ENCODE data around the gene GAL. TPM values are rescaled to one million over a fixed set of nuclear protein-coding genes. Genes with fewer than 3 reads are reported as not detected.

The GAL gene
- total and polyA plus RNA-seq, 2 experiments from 2014 or later, result 0.97 to 24.7 TPM

DNA sequence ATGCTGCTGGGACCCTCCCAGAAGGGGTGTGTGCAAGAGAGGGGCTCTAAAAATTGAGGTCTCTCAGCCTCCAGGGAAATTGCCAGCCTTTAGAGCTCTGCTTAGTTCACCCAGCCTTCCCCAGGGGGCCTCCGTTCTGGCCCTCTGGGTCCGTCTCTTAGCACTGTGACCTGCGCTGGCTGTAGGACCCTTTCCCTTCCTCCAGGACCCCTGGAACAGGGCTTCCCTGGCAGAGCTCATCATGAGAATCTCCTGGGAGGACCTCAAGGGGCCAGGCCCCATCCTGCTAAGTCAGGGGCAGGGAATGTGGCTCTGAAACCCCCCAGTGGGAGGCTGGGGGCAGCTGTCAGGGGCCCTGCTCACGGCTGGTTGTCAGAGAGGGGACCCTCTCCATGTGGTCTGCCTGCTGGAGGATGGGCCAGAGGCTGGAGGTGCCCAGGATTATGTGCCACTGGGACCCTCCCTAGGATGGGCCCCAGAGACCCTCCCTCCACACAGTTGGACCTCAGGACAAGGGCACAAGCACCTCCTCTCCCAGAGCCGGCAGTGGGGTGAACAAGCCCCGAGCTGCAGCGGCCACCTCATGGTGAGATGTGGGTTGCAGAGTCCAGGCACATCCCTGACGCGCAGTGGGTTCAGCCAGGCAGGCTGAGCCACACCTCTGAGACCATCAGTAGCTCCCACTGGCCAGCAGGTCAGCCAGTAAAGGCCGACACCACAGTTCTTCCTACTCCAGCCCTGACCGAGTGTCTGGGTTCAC is 27.1 kb upstream of the GAL start:
- H3K4me2 ChIP-seq (ENCODE audit: unreplicated experiment), result no peak overlapping the region
- H3K27me3 ChIP-seq (replicated peaks; ENCODE audit: insufficient read depth), result peaks cover 10% of the 10 kb centered on the region
- H3K79me2 ChIP-seq (ENCODE audit: insufficient read depth), result no peaks in the 10 kb centered on the region
- no peak overlapping the region for H3K4me3 ChIP-seq
- peaks cover 10% of the 10 kb centered on the region; the same call in 1 of the 2 replicates for H3K4me1 ChIP-seq (ENCODE audit: insufficient read depth)
- no peak overlapping the region for H2AFZ ChIP-seq
- H3K27ac ChIP-seq, result no peak overlapping the region
- no peaks in the 10 kb centered on the region for H4K20me1 ChIP-seq (ENCODE audit: insufficient read depth)
- TF ChIP-seq EZH2phosphoT487 (IDR thresholded peaks at IDR 0.05; ENCODE audit: insufficient read depth, low read depth) (no peak), EZH2 (IDR thresholded peaks at IDR 0.05; ENCODE audit: insufficient read depth, poor library complexity, severe bottlenecking) (no peak)
- no peak for DNase-seq
- H3K9me2 ChIP-seq (ENCODE audit: insufficient read depth), result no peaks in the 10 kb centered on the region
- WGBS, 2 experiments (ENCODE audit: low coverage in 1 of 2, low lambda C conversion rate in 2 of 2, missing lambda C conversion rate in 2 of 2), result 89 to 92% methylated on average over 10 to 11 of the region's 11 CpGs
- no peaks in the 10 kb centered on the region for H3K9me3 ChIP-seq (ENCODE audit: low read depth)
- no peak overlapping the region for H3K9ac ChIP-seq
- H3F3A ChIP-seq (ENCODE audit: insufficient read depth), result 0 out of 2 replicates have a peak, but pooled peaks cover 3% of the 10 kb centered on the region
- in situ Hi-C loops (cut with MboI), result no loop called here
- no peaks in the 10 kb centered on the region for H3K36me3 ChIP-seq (ENCODE audit: low read depth)

DNA sequence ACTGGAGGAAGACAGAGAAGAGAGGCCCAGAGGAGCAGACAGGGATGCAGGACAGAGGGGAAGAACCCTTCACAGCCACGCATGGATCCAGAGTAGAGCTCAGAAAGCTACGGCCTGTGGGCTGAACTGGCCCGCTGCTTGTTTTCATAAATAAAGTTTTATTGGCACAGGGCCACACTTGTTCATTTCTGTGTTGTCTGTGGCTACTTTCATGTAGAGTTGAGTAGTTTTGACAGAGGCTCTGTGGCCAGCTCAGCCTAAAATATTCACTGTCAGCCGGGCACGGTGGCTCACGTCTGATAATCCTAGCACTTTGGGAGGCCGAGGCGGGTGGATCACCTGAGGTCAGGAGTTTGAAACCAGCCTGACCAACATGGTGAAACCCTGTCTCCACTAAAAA is 26.2 kb upstream of the GAL start:
- Histone ChIP-seq H3K79me2 (ENCODE audit: insufficient read depth) (no peaks in the 10 kb centered on the region), H3K4me3 (no peak overlapping the region), H3K9ac (no peak overlapping the region), H2AFZ (no peak overlapping the region), H3K27me3 (replicated peaks; ENCODE audit: insufficient read depth) (peaks cover 18% of the 10 kb centered on the region), H3K4me1 (ENCODE audit: insufficient read depth) (peaks cover 10% of the 10 kb centered on the region; the same call in 1 of the 2 replicates), H3K4me2 (ENCODE audit: unreplicated experiment) (no peak overlapping the region), H3K27ac (no peak overlapping the region), H3K9me2 (ENCODE audit: insufficient read depth) (no peaks in the 10 kb centered on the region), H3K9me3 (ENCODE audit: low read depth) (no peaks in the 10 kb centered on the region), H3F3A (ENCODE audit: insufficient read depth) (0 out of 2 replicates have a peak, but pooled peaks cover 3% of the 10 kb centered on the region), H3K36me3 (ENCODE audit: low read depth) (no peaks in the 10 kb centered on the region), H4K20me1 (ENCODE audit: insufficient read depth) (no peaks in the 10 kb centered on the region)
- in situ Hi-C loops (cut with MboI), result no loop called here
- 98% methylated on average over 8 of the region's 8 CpGs for WGBS, 2 experiments (ENCODE audit: low coverage in 1 of 2, low lambda C conversion rate in 2 of 2, missing lambda C conversion rate in 2 of 2)
- DNase-seq, result no peak
- TF ChIP-seq EZH2phosphoT487 (IDR thresholded peaks at IDR 0.05; ENCODE audit: insufficient read depth, low read depth) (no peak), EZH2 (IDR thresholded peaks at IDR 0.05; ENCODE audit: insufficient read depth, poor library complexity, severe bottlenecking) (no peak)

DNA sequence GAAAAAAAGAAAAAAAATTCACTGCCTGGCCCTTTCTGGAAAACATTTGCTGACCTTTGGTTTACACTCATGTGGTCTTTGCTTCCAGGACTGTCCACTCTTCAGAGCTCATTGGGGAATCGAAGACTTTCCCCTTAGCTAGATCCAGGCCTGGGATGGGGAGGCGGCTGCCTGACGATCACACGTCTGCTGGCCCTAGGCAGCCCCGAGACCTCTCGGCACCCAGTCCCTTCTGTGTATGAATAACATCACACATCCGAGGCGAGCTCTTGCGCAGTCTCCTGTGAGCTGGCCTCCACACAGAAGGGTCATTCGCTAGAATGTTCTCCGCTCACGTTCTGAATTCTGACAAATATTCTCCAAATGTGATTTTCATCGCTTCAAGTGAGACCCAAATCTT is 25.7 kb upstream of the GAL start:
- H3K4me1 ChIP-seq (ENCODE audit: insufficient read depth), result peaks cover 10% of the 10 kb centered on the region; the same call in 1 of the 2 replicates
- no peak for TF ChIP-seq EZH2phosphoT487 (IDR thresholded peaks at IDR 0.05; ENCODE audit: insufficient read depth, low read depth)
- no peak for TF ChIP-seq EZH2 (IDR thresholded peaks at IDR 0.05; ENCODE audit: insufficient read depth, poor library complexity, severe bottlenecking)
- H3K27me3 ChIP-seq (replicated peaks; ENCODE audit: insufficient read depth), result peaks cover 18% of the 10 kb centered on the region
- no peaks in the 10 kb centered on the region for H3K9me2 ChIP-seq (ENCODE audit: insufficient read depth)
- in situ Hi-C loops (cut with MboI), result no loop called here
- no peak for DNase-seq
- H4K20me1 ChIP-seq (ENCODE audit: insufficient read depth), result no peaks in the 10 kb centered on the region
- no peaks in the 10 kb centered on the region for H3K36me3 ChIP-seq (ENCODE audit: low read depth)
- H3K27ac ChIP-seq, result no peak overlapping the region
- 0 out of 2 replicates have a peak, but pooled peaks cover 3% of the 10 kb centered on the region for H3F3A ChIP-seq (ENCODE audit: insufficient read depth)
- H3K4me2 ChIP-seq (ENCODE audit: unreplicated experiment), result no peak overlapping the region
- no peak overlapping the region for H3K4me3 ChIP-seq
- no peak overlapping the region for H3K9ac ChIP-seq
- no peaks in the 10 kb centered on the region for H3K9me3 ChIP-seq (ENCODE audit: low read depth)
- no peaks in the 10 kb centered on the region for H3K79me2 ChIP-seq (ENCODE audit: insufficient read depth)
- H2AFZ ChIP-seq, result no peak overlapping the region
- WGBS, 2 experiments (ENCODE audit: low coverage in 1 of 2, low lambda C conversion rate in 2 of 2, missing lambda C conversion rate in 2 of 2), result 89 to 94% methylated on average over 13 of the region's 13 CpGs

DNA sequence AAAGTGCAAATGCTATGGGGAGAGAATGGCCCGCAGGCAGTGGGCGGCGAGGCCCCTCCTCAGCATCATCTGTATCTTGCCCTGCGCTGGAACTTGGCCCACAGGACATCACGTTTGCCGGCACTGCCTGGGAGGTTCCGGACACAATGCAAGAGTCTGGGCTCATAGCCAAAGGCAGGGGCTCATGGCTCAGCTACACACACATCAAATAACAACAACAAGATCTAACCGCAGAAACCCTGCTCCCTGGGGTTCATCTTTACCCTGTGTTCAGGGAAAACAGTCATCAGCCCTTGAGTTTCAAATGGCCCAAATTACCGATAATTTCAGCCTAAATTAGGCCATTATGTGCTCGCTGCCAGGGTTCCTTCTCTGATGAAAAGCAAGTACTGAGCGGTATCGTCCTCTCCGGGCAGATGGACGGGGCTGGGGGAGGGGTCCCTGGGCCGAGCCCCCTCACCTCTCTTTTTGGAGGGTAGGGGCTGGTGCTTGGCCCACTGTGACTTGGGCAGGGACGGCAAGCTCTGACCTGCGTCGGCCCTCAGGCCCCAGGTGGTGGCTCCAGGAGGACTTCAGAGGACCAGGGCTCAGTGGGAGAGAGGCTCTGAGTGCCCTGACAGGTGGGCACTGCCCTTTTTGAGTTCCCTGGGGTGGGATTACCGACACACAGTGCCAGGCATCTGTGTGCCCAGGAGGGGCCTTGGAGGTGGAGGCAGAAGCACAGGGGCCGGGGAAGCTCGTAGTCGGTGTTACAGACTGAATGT is 25.0 kb upstream of the GAL start:
- no peak for TF ChIP-seq EZH2phosphoT487 (IDR thresholded peaks at IDR 0.05; ENCODE audit: insufficient read depth, low read depth)
- Histone ChIP-seq H3K9ac (no peak overlapping the region), H3K4me1 (ENCODE audit: insufficient read depth) (peaks cover 10% of the 10 kb centered on the region; the same call in 1 of the 2 replicates), H3F3A (ENCODE audit: insufficient read depth) (0 out of 2 replicates have a peak, but pooled peaks cover 3% of the 10 kb centered on the region), H3K9me3 (ENCODE audit: low read depth) (no peaks in the 10 kb centered on the region), H3K79me2 (ENCODE audit: insufficient read depth) (no peaks in the 10 kb centered on the region), H2AFZ (no peak overlapping the region), H4K20me1 (ENCODE audit: insufficient read depth) (no peaks in the 10 kb centered on the region), H3K27ac (no peak overlapping the region), H3K36me3 (ENCODE audit: low read depth) (no peaks in the 10 kb centered on the region), H3K27me3 (replicated peaks; ENCODE audit: insufficient read depth) (peaks cover 18% of the 10 kb centered on the region), H3K9me2 (ENCODE audit: insufficient read depth) (no peaks in the 10 kb centered on the region), H3K4me3 (no peak overlapping the region), H3K4me2 (ENCODE audit: unreplicated experiment) (no peak overlapping the region)
- WGBS, 2 experiments (ENCODE audit: low coverage in 1 of 2, low lambda C conversion rate in 2 of 2, missing lambda C conversion rate in 2 of 2), result 34 to 40% methylated on average over 21 to 22 of the region's 22 CpGs
- in situ Hi-C loops (cut with MboI), result no loop called here
- DNase-seq, result peak; percentile 93
